HEK293T (cell line): ENCODE measurements around the gene SUGP1.

Experiments
- CTCF ChIA-PET: fragments of 350-600 bp; formaldehyde crosslinking; extraction: SDS; loops from one replicate; lab custom pipeline; 2021; ENCODE audit warnings: antibody characterized with exemption, inconsistent platforms; lab: Yijun Ruan, JAX
- POLR2A ChIA-PET: fragments of 350-600 bp; formaldehyde crosslinking; extraction: SDS; loops from one replicate; lab custom pipeline; 2020; ENCODE audit warnings: antibody characterized with exemption, inconsistent platforms; lab: Yijun Ruan, JAX
- DNase-seq: peaks from one replicate; pipeline ENCODE4 v3.0.0; 2012; ENCODE audit warnings: mixed read lengths; ENCODE audit errors: extremely low spot score
- ARNT ChIP-seq: fragments of 450-650 bp; IDR thresholded peaks from 2 replicates; pipeline ENCODE4 v1.6.1; 2017; ENCODE audit warnings: mild to moderate bottlenecking
- BHLHE40 ChIP-seq: fragments of 450-650 bp; IDR thresholded peaks from 2 replicates; pipeline ENCODE4 v1.6.1; 2016; ENCODE audit warnings: mild to moderate bottlenecking, moderate library complexity, borderline replicate concordance
- CTBP1 ChIP-seq: fragments of 450-650 bp; IDR thresholded peaks from 2 replicates; pipeline ENCODE4 v1.6.1; 2016; ENCODE audit warnings: borderline replicate concordance
- ELF4 ChIP-seq: fragments of 450-650 bp; IDR thresholded peaks from 2 replicates; pipeline ENCODE4 v1.6.1; 2017; ENCODE audit warnings: antibody characterized with exemption
- FOXA1 ChIP-seq: fragments of 450-650 bp; IDR thresholded peaks from 2 replicates; pipeline ENCODE4 v1.6.1; 2016; ENCODE audit warnings: mild to moderate bottlenecking
- FOXK2 ChIP-seq: fragments of 450-650 bp; IDR thresholded peaks from 2 replicates; pipeline ENCODE4 v1.6.1; 2016; ENCODE audit warnings: mild to moderate bottlenecking
- FOXM1 ChIP-seq: fragments of 450-650 bp; IDR thresholded peaks from 2 replicates; pipeline ENCODE4 v1.6.1; 2017; ENCODE audit warnings: mild to moderate bottlenecking, borderline replicate concordance
- HDGF ChIP-seq: fragments of 450-650 bp; IDR thresholded peaks from 2 replicates; pipeline ENCODE4 v1.6.1; 2017; ENCODE audit warnings: antibody characterized with exemption, borderline replicate concordance
- L3MBTL2 ChIP-seq: fragments of 450-650 bp; conservative IDR thresholded peaks from 2 replicates; pipeline ENCODE4 v1.6.1; 2016; ENCODE audit warnings: mild to moderate bottlenecking
- LEF1 ChIP-seq: fragments of 450-650 bp; IDR thresholded peaks from 2 replicates; pipeline ENCODE4 v1.6.1; 2017; ENCODE audit warnings: mild to moderate bottlenecking, borderline replicate concordance
- NFRKB ChIP-seq: fragments of 450-650 bp; IDR thresholded peaks from 2 replicates; pipeline ENCODE4 v1.6.1; 2016; ENCODE audit warnings: mild to moderate bottlenecking, moderate library complexity
- SP1 ChIP-seq: fragments of 450-650 bp; IDR thresholded peaks from 2 replicates; pipeline ENCODE4 v1.6.1; 2017
- SUZ12 ChIP-seq: fragments of 450-650 bp; IDR thresholded peaks from 2 replicates; pipeline ENCODE4 v1.6.1; 2016; ENCODE audit warnings: mild to moderate bottlenecking
- TARDBP ChIP-seq: fragments of 450-650 bp; IDR thresholded peaks from 2 replicates; pipeline ENCODE4 v1.6.1; 2016
- ZNF384 ChIP-seq: fragments of 450-650 bp; IDR thresholded peaks from 2 replicates; pipeline ENCODE4 v1.6.1; 2016
- TF ChIP-seq, protein P1 (sequence below): fragments of 450-650 bp; IDR thresholded peaks from 2 replicates; pipeline ENCODE4 v1.6.1; 2016

SUGP1 gene

DNA sequence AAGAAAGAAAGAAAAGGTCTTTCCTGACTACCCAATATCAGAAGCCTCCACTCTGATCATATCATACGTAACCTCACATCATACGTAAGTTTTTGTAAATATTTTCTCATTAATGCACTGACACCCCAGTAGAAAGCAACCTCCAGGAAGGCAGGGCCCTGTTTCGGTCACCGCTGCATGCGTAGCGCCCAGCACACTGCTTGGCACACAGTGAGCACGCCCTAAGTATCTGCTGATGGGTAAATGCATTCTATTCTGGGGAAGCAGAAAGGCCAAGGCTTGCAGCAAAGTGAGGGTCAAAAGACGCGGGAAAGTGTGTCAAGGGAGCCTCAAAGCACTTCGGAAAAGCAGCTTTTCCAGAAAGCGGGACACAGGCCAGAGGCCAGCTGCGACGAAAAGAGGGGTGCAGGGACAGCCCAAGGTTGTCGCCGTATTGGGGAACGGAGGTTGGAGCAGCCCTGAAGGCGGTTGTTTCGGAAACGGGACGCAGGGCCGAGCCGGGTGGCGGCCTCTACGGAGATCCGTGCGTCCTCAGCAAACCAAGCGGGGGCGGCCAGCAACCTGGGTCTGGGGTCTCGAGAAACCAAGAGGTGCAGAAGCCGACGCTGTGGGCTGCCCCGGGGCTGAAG is 463 bp downstream of the SUGP1 start:
- CTCF ChIA-PET = no interaction called here
- TF ChIP-seq, protein P1, sequence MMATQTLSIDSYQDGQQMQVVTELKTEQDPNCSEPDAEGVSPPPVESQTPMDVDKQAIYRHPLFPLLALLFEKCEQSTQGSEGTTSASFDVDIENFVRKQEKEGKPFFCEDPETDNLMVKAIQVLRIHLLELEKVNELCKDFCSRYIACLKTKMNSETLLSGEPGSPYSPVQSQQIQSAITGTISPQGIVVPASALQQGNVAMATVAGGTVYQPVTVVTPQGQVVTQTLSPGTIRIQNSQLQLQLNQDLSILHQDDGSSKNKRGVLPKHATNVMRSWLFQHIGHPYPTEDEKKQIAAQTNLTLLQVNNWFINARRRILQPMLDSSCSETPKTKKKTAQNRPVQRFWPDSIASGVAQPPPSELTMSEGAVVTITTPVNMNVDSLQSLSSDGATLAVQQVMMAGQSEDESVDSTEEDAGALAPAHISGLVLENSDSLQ = no peak
- TF ChIP-seq ARNT (no peak), ELF4 (no peak), SP1 (no peak), CTBP1 (no peak)
- DNase-seq = no peak
- POLR2A ChIA-PET = interaction anchor here (1.2 kb wide), 1 partner anchor 15 kb away, joined by 4 read pairs; no protein-coding TSS in a partner anchor

DNA sequence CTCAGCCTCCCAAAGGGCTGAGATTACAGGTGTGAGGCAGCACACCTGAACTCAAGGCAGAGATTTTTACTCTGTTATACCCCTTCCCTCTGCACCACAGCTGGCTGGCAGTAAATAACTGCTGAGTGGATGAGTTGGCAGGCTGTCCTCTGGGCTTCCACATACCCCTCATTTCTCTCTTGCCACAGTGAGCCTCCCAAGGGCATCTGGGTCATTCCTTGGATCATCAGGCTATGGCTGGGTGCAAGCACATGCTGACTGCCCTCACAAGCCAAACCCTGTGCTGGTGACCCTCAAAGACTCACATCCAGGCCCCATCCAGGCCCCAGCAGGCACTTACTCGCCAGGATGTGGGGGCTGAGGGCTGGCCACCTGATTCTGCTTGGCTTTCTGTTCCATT is 4.2 kb downstream of the SUGP1 start:
- ChIA-PET POLR2A (no interaction called here), CTCF (no interaction called here)
- TF ChIP-seq SP1 = no peak
- no peak for TF ChIP-seq FOXK2
- no peak for TF ChIP-seq FOXM1
- no peak for TF ChIP-seq HDGF
- TF ChIP-seq, protein P1 = no peak
- TF ChIP-seq ELF4 = no peak
- no peak for TF ChIP-seq ARNT
- no peak for TF ChIP-seq LEF1
- TF ChIP-seq TARDBP = no peak
- TF ChIP-seq FOXA1 = no peak
- TF ChIP-seq SUZ12 = no peak
- TF ChIP-seq CTBP1 = no peak
- no peak for TF ChIP-seq NFRKB
- no peak for TF ChIP-seq L3MBTL2
- no peak for TF ChIP-seq ZNF384
- no peak for TF ChIP-seq BHLHE40
- no peak for DNase-seq

DNA sequence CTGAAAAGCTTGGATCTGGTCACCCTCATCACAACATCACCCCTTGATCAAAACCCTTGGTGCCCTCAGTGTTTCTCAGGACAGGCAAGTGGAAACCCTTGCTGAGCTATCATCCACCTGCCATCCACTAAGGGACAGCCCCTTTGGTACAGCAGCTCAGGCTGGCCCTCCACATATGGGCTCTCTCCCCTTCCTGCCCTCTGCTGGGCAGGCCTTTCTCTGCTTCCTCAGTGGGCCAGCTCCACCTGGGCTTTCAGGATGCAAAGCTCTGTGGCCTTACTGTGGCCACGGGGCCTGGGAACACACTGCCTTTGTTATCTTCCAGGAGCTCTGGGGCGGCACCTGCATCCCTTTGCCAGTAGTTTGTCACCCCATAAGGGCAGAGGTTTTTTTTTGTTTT is 4.9 kb downstream of the SUGP1 start:
- ChIA-PET POLR2A (no interaction called here), CTCF (no interaction called here)
- no peak for DNase-seq
- TF ChIP-seq HDGF (no peak), CTBP1 (no peak)

DNA sequence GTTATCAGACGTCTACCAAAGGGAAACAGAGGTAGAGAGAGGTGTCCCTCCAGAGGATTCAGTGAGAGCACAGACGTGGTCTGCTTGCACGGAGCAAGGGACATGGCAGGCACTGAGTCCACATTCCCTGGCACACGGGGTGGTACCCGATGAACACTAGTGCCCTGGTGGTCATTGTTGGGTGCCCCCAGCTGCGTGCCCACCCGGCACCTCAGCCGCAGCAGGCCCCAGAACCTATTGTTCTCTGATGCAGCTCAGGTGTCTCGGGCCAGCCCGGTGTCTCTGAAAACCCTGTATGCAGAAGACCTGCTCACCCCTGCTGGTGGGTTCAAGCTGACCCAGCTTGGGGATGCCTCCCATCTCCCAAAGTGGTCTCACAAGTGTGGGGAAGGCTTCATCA is 11.9 kb downstream of the SUGP1 start:
- no peak for TF ChIP-seq FOXA1
- no peak for TF ChIP-seq FOXM1
- TF ChIP-seq TARDBP = no peak
- TF ChIP-seq FOXK2 = no peak
- no peak for TF ChIP-seq CTBP1
- no peak for TF ChIP-seq NFRKB
- no peak for TF ChIP-seq LEF1
- TF ChIP-seq, protein P1 = no peak
- TF ChIP-seq ZNF384 = no peak
- no peak for TF ChIP-seq ELF4
- no peak for TF ChIP-seq SUZ12
- CTCF ChIA-PET = no interaction called here
- no peak for DNase-seq
- POLR2A ChIA-PET = no interaction called here

DNA sequence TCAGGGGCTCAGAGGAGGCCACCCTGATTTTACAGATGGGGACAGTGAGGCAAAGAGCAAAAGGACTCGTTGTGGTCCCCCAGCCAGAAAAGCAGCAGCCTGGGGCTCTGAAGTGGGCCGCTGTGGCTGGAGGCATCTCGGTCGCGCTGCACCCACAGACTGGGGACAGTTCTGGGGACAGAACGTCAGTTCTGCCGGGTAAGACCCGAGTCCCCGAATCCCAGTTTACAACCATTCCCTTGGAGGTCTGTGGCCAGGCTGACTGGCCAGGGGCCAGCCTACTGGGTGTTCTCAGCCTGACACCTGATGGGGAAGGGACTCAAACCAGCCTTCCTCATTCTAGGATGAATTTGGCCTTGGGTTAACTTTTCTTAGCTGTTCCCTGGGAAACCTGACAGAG is 14.1 kb downstream of the SUGP1 start:
- ChIA-PET POLR2A (no interaction called here), CTCF (no interaction called here)
- DNase-seq = no peak
- TF ChIP-seq BHLHE40 (no peak), FOXA1 (no peak), ZNF384 (no peak), ELF4 (no peak)

DNA sequence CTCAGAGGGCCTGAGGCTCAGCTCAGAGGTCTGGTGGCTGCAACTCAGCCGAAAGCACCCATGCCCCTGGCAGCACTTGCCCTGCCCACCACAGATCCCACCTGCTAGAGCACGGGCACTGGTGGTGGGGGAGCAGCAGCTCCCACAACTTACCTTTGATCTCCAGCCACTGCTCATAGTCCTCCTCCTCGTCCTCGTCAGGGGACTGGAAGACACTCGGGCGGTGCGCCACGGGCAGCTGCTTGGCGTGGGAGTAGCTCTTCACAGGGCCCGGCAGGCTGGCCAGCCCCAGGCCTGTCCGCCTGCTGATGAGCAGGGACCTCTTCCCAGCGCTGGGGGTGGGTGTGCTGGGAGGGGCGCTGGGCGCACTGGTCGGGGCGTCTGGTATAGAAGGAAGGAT is 14.6 kb downstream of the SUGP1 start:
- no peak for DNase-seq
- TF ChIP-seq LEF1 (no peak), ARNT (no peak), FOXM1 (no peak), SP1 (no peak), ZNF384 (no peak), CTBP1 (no peak), ELF4 (no peak), SUZ12 (no peak), FOXA1 (no peak)
- CTCF ChIA-PET = no interaction called here
- POLR2A ChIA-PET = no interaction called here

DNA sequence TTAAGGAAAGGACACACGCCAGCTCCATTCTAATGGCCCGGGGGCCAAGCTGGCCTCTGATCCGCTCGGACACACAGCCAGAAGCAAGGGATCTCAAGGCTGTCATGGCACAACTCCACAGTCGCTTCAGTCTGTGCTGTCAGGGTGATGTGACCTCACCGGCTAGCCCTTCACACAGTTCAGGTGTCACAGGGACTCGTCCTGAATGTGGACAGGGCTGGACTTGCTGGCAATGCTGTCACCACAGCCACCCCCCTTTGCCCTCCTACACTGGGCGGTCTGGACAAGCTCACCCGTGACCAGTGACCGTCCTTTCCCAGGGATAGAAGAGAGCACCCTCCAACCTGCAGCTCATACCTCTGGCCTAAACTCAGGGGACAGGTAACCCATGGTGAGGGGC is 15.2 kb downstream of the SUGP1 start:
- ChIA-PET POLR2A (interaction anchor here (1.1 kb wide), 1 partner anchor 15 kb away, joined by 4 read pairs; the partner anchor contains the start of gene SUGP1), CTCF (no interaction called here)
- TF ChIP-seq NFRKB = no peak
- no peak for TF ChIP-seq BHLHE40
- no peak for DNase-seq
